H9 (cell line): ENCODE measurements around the gene BLMH. TPM values are rescaled to one million over a fixed set of nuclear protein-coding genes. Genes with fewer than 3 reads are reported as not detected.

Source experiments
- DNase-seq: peaks from one replicate; pipeline ENCODE4 v3.0.0-alpha.2; 2017
- H2AFZ ChIP-seq: one replicate; pipeline ENCODE4 v1.6.1; 2013; ENCODE audit warnings: mild to moderate bottlenecking, low read length, control low read depth, moderate library complexity
- H2AK5ac ChIP-seq: 2 replicates; pipeline ENCODE4 v1.6.1; 2013; ENCODE audit warnings: low read length, control low read depth, mixed read lengths; ENCODE audit not compliant: insufficient read length
- H2BK120ac ChIP-seq: one replicate; pipeline ENCODE4 v1.6.1; 2013; ENCODE audit warnings: low read depth, mild to moderate bottlenecking, low read length, control low read depth, inconsistent platforms; ENCODE audit not compliant: poor library complexity, severe bottlenecking
- H2BK12ac ChIP-seq: 2 replicates; pipeline ENCODE4 v1.6.1; 2013; ENCODE audit warnings: low read length, control low read depth, mixed read lengths, low read depth; ENCODE audit not compliant: insufficient read length
- H2BK15ac ChIP-seq: 2 replicates; pipeline ENCODE4 v1.6.1; 2013; ENCODE audit warnings: low read depth, low read length, control low read depth
- H2BK20ac ChIP-seq: one replicate; pipeline ENCODE4 v1.6.1; 2013; ENCODE audit warnings: low read depth, mild to moderate bottlenecking, low read length, control low read depth, inconsistent platforms; ENCODE audit not compliant: poor library complexity, severe bottlenecking
- H2BK5ac ChIP-seq: 2 replicates; pipeline ENCODE4 v1.6.1; 2013; ENCODE audit warnings: low read length, control low read depth, mixed read lengths; ENCODE audit not compliant: insufficient read length
- H3K14ac ChIP-seq: 2 replicates; pipeline ENCODE4 v1.6.1; 2013; ENCODE audit warnings: low read length, control low read depth; ENCODE audit not compliant: insufficient read depth
- H3K18ac ChIP-seq: 2 replicates; pipeline ENCODE4 v1.6.1; 2013; ENCODE audit warnings: low read depth, mild to moderate bottlenecking, mixed read lengths, low read length, control low read depth; ENCODE audit not compliant: insufficient read length
- H3K23ac ChIP-seq: 2 replicates; pipeline ENCODE4 v1.6.1; 2013; ENCODE audit warnings: low read length, control low read depth, mixed read lengths, low read depth; ENCODE audit not compliant: insufficient read length
- H3K23me2 ChIP-seq: 2 replicates; pipeline ENCODE4 v1.6.1; 2013; ENCODE audit warnings: low read depth, mild to moderate bottlenecking, mixed read lengths, low read length, control low read depth; ENCODE audit not compliant: insufficient read length, poor library complexity, severe bottlenecking
- H3K27ac ChIP-seq: 2 replicates; pipeline ENCODE4 v1.5.1; 2013; ENCODE audit warnings: low read length, control low read depth, mixed read lengths, low read depth; ENCODE audit not compliant: insufficient read length
- H3K27me3 ChIP-seq: 2 replicates; pipeline ENCODE4 v1.6.1; 2013; ENCODE audit warnings: low read length, control low read depth, inconsistent platforms; ENCODE audit not compliant: insufficient read depth
- H3K4ac ChIP-seq: 2 replicates; pipeline ENCODE4 v1.6.1; 2013; ENCODE audit warnings: low read depth, mild to moderate bottlenecking, control low read depth, inconsistent platforms, low read length, moderate library complexity
- H3K4me1 ChIP-seq: 2 replicates; pipeline ENCODE4 v1.6.1; 2013; ENCODE audit warnings: low read length, control low read depth, inconsistent platforms; ENCODE audit not compliant: insufficient read depth
- H3K4me2 ChIP-seq: 2 replicates; pipeline ENCODE4 v1.6.1; 2013; ENCODE audit warnings: low read length, control low read depth, mixed read lengths; ENCODE audit not compliant: insufficient read length, insufficient read depth
- H3K56ac ChIP-seq: 2 replicates; pipeline ENCODE4 v1.6.1; 2013; ENCODE audit warnings: low read depth, mild to moderate bottlenecking, mixed read lengths, low read length, control low read depth; ENCODE audit not compliant: insufficient read length
- H3K79me1 ChIP-seq: 2 replicates; pipeline ENCODE4 v1.6.1; 2013; ENCODE audit warnings: low read depth, mild to moderate bottlenecking, moderate library complexity, low read length, control low read depth, inconsistent platforms; ENCODE audit not compliant: insufficient read depth, poor library complexity, severe bottlenecking
- H3K79me2 ChIP-seq: 2 replicates; pipeline ENCODE4 v1.6.1; 2013; ENCODE audit warnings: low read length, control low read depth, inconsistent platforms; ENCODE audit not compliant: insufficient read depth
- H3K9ac ChIP-seq: 2 replicates; pipeline ENCODE4 v1.6.1; 2013; ENCODE audit warnings: low read length, control low read depth, mixed read lengths; ENCODE audit not compliant: insufficient read length; ENCODE audit errors: extremely low read depth
- H3K9me3 ChIP-seq: one replicate; pipeline ENCODE4 v1.6.1; 2013; ENCODE audit warnings: low read depth, low read length, inconsistent platforms; ENCODE audit not compliant: control insufficient read depth
- H3T11ph ChIP-seq: one replicate; pipeline ENCODE4 v1.6.1; 2013; ENCODE audit warnings: mild to moderate bottlenecking, low read length, control low read depth, inconsistent platforms
- H4K20me1 ChIP-seq: one replicate; pipeline ENCODE4 v1.6.1; 2013; ENCODE audit not compliant: control insufficient read depth, insufficient read length, insufficient read depth
- H4K5ac ChIP-seq: 2 replicates; pipeline ENCODE4 v1.6.1; 2013; ENCODE audit warnings: low read depth, mild to moderate bottlenecking, mixed read lengths, low read length, control low read depth; ENCODE audit not compliant: insufficient read length
- H4K8ac ChIP-seq: replicated peaks from 2 replicates; pipeline ENCODE4 v1.6.1; 2013; ENCODE audit warnings: low read length, control low read depth, mixed read lengths, low read depth; ENCODE audit not compliant: insufficient read length
- H4K91ac ChIP-seq: 2 replicates; pipeline ENCODE4 v1.6.1; 2013; ENCODE audit warnings: low read depth, mild to moderate bottlenecking, moderate library complexity, mixed read lengths, low read length, control low read depth; ENCODE audit not compliant: insufficient read length
- H3K27ac Mint-ChIP-seq, 3 experiments: 2 replicates in 2 of 3; 3 replicates in 1 of 3; pipeline ENCODE4 v1.8.0; 2020 to 2021; ENCODE audit warnings: mixed read lengths in 3 of 3, mild to moderate bottlenecking in 1 of 3, moderate library complexity in 1 of 3
- H3K27me3 Mint-ChIP-seq: 2 replicates; pipeline ENCODE4 v1.8.0; 2021; ENCODE audit warnings: low read depth, mild to moderate bottlenecking, moderate library complexity, mixed read lengths
- H3K36me3 Mint-ChIP-seq, 3 experiments: 2 replicates in 2 of 3; 3 replicates in 1 of 3; pipeline ENCODE4 v1.8.0; 2020 to 2021; ENCODE audit warnings: low read depth in 3 of 3, mixed read lengths in 3 of 3; ENCODE audit not compliant: insufficient read depth in 1 of 3
- H3K4me1 Mint-ChIP-seq, 2 experiments: 2 replicates each; pipeline ENCODE4 v1.8.0; 2020; ENCODE audit warnings: mixed read lengths in 2 of 2
- H3K4me3 Mint-ChIP-seq, 2 experiments: 2 replicates in 1 of 2; 3 replicates in 1 of 2; pipeline ENCODE4 v1.8.0; 2020 to 2021; ENCODE audit warnings: mild to moderate bottlenecking in 2 of 2, mixed read lengths in 2 of 2, moderate library complexity in 1 of 2
- H3K9me3 Mint-ChIP-seq, 2 experiments: 2 replicates in 1 of 2; 3 replicates in 1 of 2; pipeline ENCODE4 v1.8.0; 2020; ENCODE audit warnings: mild to moderate bottlenecking in 2 of 2, mixed read lengths in 2 of 2, moderate library complexity in 1 of 2
- CTCF ChIP-seq: fragments of 200-600 bp; sonication (generic); conservative IDR thresholded peaks from 3 replicates; pipeline ENCODE4 v1.8.0; 2021; ENCODE audit warnings: antibody characterized with exemption, mild to moderate bottlenecking
- total RNA-seq: library from RNA; stranded (reverse); gene quantifications from 2 replicates; pipeline ENCODE4 v1.2.1, GENCODE V29; 2021

The BLMH gene
- total RNA-seq, 1 experiment from 2014 or later = 74.7 TPM

- H3K36me3 Mint-ChIP-seq = peaks cover 8 to 55% (median 21%) of the 10 kb centered on the region in 3 experiments; a peak in 6 of 7 replicates
- DNase-seq = no peak
- no peak overlapping the region for H3K27ac Mint-ChIP-seq
These were observed 13.7 kb downstream of the BLMH start for GRCh38 chr17:30278032-30278431.

More at GRCh38 chr17:30278032-30278431, 13.7 kb downstream of the BLMH start:
- H3K79me1 ChIP-seq = no peaks in the 10 kb centered on the region
- no peak overlapping the region for H3T11ph ChIP-seq
- Mint-ChIP-seq H3K27me3 (no peaks in the 10 kb centered on the region), H3K9me3 (no peaks in the 10 kb centered on the region), H3K4me3 (no peak overlapping the region), H3K4me1 (no peaks in the 10 kb centered on the region)
- H3K18ac ChIP-seq = no peak overlapping the region
- no peak overlapping the region for H3K9ac ChIP-seq
- no peak overlapping the region for H3K23ac ChIP-seq
- peak; percentile 62 for TF ChIP-seq CTCF
- H4K20me1 ChIP-seq = no peaks in the 10 kb centered on the region
- no peak overlapping the region for H2BK120ac ChIP-seq
- no peak overlapping the region for H2BK20ac ChIP-seq
- no peak overlapping the region for H3K27ac ChIP-seq
- H2BK15ac ChIP-seq = no peak overlapping the region
- H3K79me2 ChIP-seq = no peaks in the 10 kb centered on the region
- H3K4ac ChIP-seq = no peak overlapping the region
- no peak overlapping the region for H2AK5ac ChIP-seq
- no peak overlapping the region for H4K91ac ChIP-seq
- no peak overlapping the region for H2BK5ac ChIP-seq
- H3K23me2 ChIP-seq = no peaks in the 10 kb centered on the region
- no peak overlapping the region for H3K56ac ChIP-seq
- no peak overlapping the region for H3K14ac ChIP-seq
- H2BK12ac ChIP-seq = no peak overlapping the region
- H3K4me2 ChIP-seq = no peak overlapping the region
- H2AFZ ChIP-seq = no peak overlapping the region
- H4K5ac ChIP-seq = no peak overlapping the region
- H3K9me3 ChIP-seq = no peaks in the 10 kb centered on the region
- H3K27me3 ChIP-seq = no peaks in the 10 kb centered on the region
- H4K8ac ChIP-seq = no peak overlapping the region
- H3K4me1 ChIP-seq = no peaks in the 10 kb centered on the region
